Activated CD4-positive, alpha-beta T cell treated with anti-CD3 and anti-CD28 coated beads, Interleukin-2, amount 10 ng/mL, durations not matched to agents 24 days and 14 days (primary cell): ENCODE results near the gene CYTH1. TPM values are rescaled to one million over a fixed set of nuclear protein-coding genes. Genes with fewer than 3 reads are reported as not detected.

Experiments used
- DNase-seq: peaks from one replicate; pipeline ENCODE4 v3.0.0; 2022
- H3K27ac Mint-ChIP-seq: one replicate; pipeline ENCODE4 v1.8.0; 2022; ENCODE audit warnings: mild to moderate bottlenecking, mixed read lengths
- H3K27me3 Mint-ChIP-seq: one replicate; pipeline ENCODE4 v1.8.0; 2022; ENCODE audit warnings: mixed read lengths
- H3K36me3 Mint-ChIP-seq: one replicate; pipeline ENCODE4 v1.8.0; 2022; ENCODE audit warnings: low read depth, mild to moderate bottlenecking, mixed read lengths
- H3K4me1 Mint-ChIP-seq: one replicate; pipeline ENCODE4 v1.8.0; 2021; ENCODE audit warnings: mixed read lengths
- H3K4me3 Mint-ChIP-seq: one replicate; pipeline ENCODE4 v1.8.0; 2022; ENCODE audit warnings: mild to moderate bottlenecking, moderate library complexity, mixed read lengths
- H3K9me3 Mint-ChIP-seq: one replicate; pipeline ENCODE4 v1.8.0; 2021; ENCODE audit warnings: mixed read lengths
- intact Hi-C: fragments of 100-400 bp; cut with micrococcal nuclease; formaldehyde crosslinking; loops from one replicate; pipeline ENCODE4 v1.15.1; 2023
- total RNA-seq: library from RNA; stranded (reverse); gene quantifications from 2 replicates; pipeline ENCODE4 v1.2.3, GENCODE V29; 2022

Gene CYTH1
- total RNA-seq, 1 donor from 2014 or later: 126 TPM

DNA sequence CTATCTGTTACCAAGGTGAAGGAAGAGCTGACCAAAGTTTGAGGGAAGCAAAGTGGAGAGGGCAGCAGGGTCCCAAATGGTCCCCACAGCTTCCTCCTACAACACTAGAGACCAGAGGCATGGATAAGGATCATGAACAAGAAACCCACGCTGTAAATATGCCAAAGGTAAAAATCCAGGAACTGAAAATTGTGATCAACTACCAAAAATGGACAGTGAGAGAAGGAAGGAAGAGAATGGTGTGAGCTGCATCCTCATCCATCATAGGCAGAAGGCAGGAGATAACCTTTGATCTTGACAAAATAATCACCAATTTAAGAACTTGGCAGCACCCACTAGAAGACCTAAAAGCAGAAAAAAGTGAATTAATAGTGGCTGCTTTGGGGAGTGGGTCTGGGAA lies 66.2 kb downstream of the CYTH1 start:
- H3K36me3 Mint-ChIP-seq: peaks cover 10% of the 10 kb centered on the region
- peaks cover 68% of the 10 kb centered on the region for H3K4me1 Mint-ChIP-seq
- intact Hi-C loops: loop anchor here (2.0 kb wide), 1 partner anchor 13 kb away; no protein-coding TSS in a partner anchor
- no peak for DNase-seq
- H3K27me3 Mint-ChIP-seq: no peaks in the 10 kb centered on the region
- H3K4me3 Mint-ChIP-seq: peak overlapping the region; percentile 68
- H3K9me3 Mint-ChIP-seq: no peaks in the 10 kb centered on the region
- H3K27ac Mint-ChIP-seq: peak overlapping the region; percentile 78

GRCh38 chr17:78715000-78715771 lies 66.9 kb downstream of the CYTH1 start:
- H3K27ac Mint-ChIP-seq: peak overlapping the region; percentile 78
- H3K4me1 Mint-ChIP-seq: peaks cover 73% of the 10 kb centered on the region
- peaks cover 10% of the 10 kb centered on the region for H3K36me3 Mint-ChIP-seq
- intact Hi-C loops: loop anchor here (2.0 kb wide), 1 partner anchor 14 kb away; no protein-coding TSS in a partner anchor
- DNase-seq: no peak
- no peaks in the 10 kb centered on the region for H3K27me3 Mint-ChIP-seq
- peak overlapping the region; percentile 68 for H3K4me3 Mint-ChIP-seq
- H3K9me3 Mint-ChIP-seq: no peaks in the 10 kb centered on the region

DNA sequence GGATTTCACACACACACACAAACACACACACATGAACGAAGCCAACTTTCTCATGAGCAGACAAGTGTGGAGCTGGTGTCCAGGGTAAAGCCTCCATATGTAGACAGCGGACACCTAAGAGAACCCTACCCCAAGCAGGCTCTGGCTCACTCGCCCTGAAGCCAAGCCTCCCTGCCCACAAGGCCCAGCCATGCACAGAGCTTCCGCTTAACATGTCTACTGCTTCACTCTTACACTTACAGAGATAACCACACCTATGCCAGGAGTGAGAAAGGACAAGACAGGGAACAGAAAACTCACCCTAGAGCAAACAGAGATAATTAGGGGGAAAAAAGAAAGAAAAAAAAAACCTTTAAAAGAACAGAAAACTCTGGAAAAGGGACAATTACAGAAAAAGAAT lies 67.5 kb downstream of the CYTH1 start:
- Mint-ChIP-seq H3K36me3 (peaks cover 11% of the 10 kb centered on the region), H3K27ac (peak overlapping the region; percentile 74), H3K27me3 (no peaks in the 10 kb centered on the region), H3K9me3 (no peaks in the 10 kb centered on the region), H3K4me3 (peak overlapping the region; percentile 20), H3K4me1 (peaks cover 73% of the 10 kb centered on the region)
- DNase-seq: no peak
- intact Hi-C loops: loop anchor here (2.0 kb wide), 1 partner anchor 14 kb away; no protein-coding TSS in a partner anchor

GRCh38 chr17:78712043-78712442 lies 70.0 kb downstream of the CYTH1 start:
- DNase-seq: no peak
- H3K36me3 Mint-ChIP-seq: peaks cover 25% of the 10 kb centered on the region
- no peaks in the 10 kb centered on the region for H3K27me3 Mint-ChIP-seq
- H3K9me3 Mint-ChIP-seq: no peaks in the 10 kb centered on the region
- peak overlapping the region; percentile 11 for H3K4me3 Mint-ChIP-seq
- H3K4me1 Mint-ChIP-seq: peaks cover 71% of the 10 kb centered on the region
- H3K27ac Mint-ChIP-seq: peak overlapping the region; percentile 54
- intact Hi-C loops: no loop called here

DNA sequence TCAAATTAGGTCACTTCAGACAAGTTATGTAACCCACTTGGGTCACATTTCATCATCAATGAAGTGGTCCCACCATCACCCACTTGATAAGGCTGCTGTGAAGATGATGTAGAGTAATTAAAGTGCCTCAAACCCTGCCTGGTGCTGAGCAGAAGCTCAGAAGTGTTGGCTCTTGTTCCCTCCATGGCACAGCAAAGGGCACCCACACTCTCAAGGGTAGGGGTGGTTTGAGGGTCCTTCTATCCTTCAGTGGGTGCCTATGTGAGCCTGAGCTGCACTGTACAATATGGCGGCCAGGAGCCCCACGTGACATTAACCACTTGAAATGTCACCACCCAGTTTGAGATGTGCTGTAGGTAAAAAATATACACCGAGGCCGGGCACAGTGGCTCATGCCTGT lies 71.5 kb downstream of the CYTH1 start:
- Mint-ChIP-seq H3K4me1 (peaks cover 61% of the 10 kb centered on the region), H3K27ac (peak overlapping the region; percentile 93), H3K36me3 (peaks cover 30% of the 10 kb centered on the region), H3K9me3 (no peaks in the 10 kb centered on the region), H3K27me3 (no peaks in the 10 kb centered on the region), H3K4me3 (peak overlapping the region; percentile 78)
- no peak for DNase-seq
- intact Hi-C loops: no loop called here

GRCh38 chr17:78709751-78710181 lies 72.3 kb downstream of the CYTH1 start:
- Mint-ChIP-seq H3K27me3 (no peaks in the 10 kb centered on the region), H3K36me3 (peaks cover 33% of the 10 kb centered on the region), H3K27ac (peak overlapping the region; percentile 93), H3K4me3 (peak overlapping the region; percentile 78), H3K9me3 (no peaks in the 10 kb centered on the region), H3K4me1 (peaks cover 60% of the 10 kb centered on the region)
- intact Hi-C loops: loop anchor here (1.0 to 2.0 kb wide), 3 partner anchors 10 to 39 kb away; no protein-coding TSS in a partner anchor
- no peak for DNase-seq

DNA sequence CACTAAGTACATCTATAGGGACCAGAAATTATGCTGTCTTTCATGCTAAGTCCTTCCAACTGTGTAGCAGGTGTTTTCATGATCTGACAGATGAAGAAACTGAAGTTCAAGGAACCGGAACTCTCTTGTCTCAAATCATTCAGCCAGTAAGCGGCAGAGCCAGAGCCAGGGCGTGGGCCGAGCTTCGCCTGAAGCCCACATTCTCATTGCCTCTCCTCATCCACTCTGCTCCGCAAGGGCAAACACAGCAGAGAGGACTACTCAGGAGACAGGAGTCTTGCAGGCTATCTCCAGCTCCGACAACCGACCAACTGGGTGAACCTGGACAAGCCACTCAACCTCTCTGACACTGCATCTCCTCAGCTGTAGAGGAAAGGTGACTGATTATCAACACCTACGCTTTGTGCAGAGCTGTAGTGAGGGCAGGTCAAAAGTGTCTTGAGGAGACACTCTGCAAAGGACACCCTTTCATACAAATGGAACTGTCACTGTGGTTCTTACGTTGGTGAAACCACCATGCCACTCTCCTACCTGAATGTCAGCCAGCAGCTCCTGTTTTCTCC lies 72.9 kb downstream of the CYTH1 start:
- H3K27ac Mint-ChIP-seq: peak overlapping the region; percentile 93
- H3K4me1 Mint-ChIP-seq: peaks cover 56% of the 10 kb centered on the region
- peak; percentile 68 for DNase-seq
- intact Hi-C loops: loop anchor here (1.0 to 2.0 kb wide), 3 partner anchors 10 to 40 kb away; no protein-coding TSS in a partner anchor
- H3K27me3 Mint-ChIP-seq: no peaks in the 10 kb centered on the region
- H3K9me3 Mint-ChIP-seq: no peaks in the 10 kb centered on the region
- H3K36me3 Mint-ChIP-seq: peaks cover 35% of the 10 kb centered on the region
- peak overlapping the region; percentile 78 for H3K4me3 Mint-ChIP-seq

GRCh38 chr17:78708510-78708973 lies 73.5 kb downstream of the CYTH1 start:
- Mint-ChIP-seq H3K9me3 (no peaks in the 10 kb centered on the region), H3K4me3 (peak overlapping the region; percentile 78), H3K27ac (peak overlapping the region; percentile 93), H3K36me3 (peaks cover 40% of the 10 kb centered on the region), H3K4me1 (peaks cover 56% of the 10 kb centered on the region), H3K27me3 (no peaks in the 10 kb centered on the region)
- intact Hi-C loops: loop anchor here (1.0 to 2.0 kb wide), 3 partner anchors 28 to 211 kb away; no protein-coding TSS in a partner anchor
- peak; percentile 85 for DNase-seq

- intact Hi-C loops: loop anchor here (1.0 to 2.0 kb wide), 3 partner anchors 29 to 211 kb away; no protein-coding TSS in a partner anchor
- peak overlapping the region; percentile 93 for H3K27ac Mint-ChIP-seq
- peaks cover 53% of the 10 kb centered on the region for H3K4me1 Mint-ChIP-seq
- H3K9me3 Mint-ChIP-seq: no peaks in the 10 kb centered on the region
- H3K27me3 Mint-ChIP-seq: no peaks in the 10 kb centered on the region
- no peak overlapping the region for H3K4me3 Mint-ChIP-seq
- DNase-seq: no peak
- H3K36me3 Mint-ChIP-seq: peaks cover 42% of the 10 kb centered on the region
Measured at GRCh38 chr17:78707923-78708322, 74.2 kb downstream of the CYTH1 start.

DNA sequence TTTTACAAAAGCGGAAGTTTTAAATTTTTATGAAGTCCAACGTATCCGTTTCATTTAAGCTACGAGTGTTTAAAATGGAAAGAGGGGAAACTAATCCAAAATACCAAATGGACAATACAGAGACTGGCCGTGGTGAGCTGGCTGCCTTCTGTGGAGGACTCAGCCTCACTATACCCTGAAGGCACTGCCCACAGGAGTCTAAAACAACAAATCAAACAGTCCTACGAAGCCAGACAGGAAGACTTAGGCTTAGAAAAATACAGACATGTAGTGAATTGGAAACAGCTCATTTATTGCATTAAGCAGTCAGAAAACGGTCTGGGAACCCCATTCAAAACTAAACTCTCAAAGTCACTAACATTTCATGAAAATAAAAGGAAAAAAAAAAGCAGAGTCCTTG lies 75.1 kb downstream of the CYTH1 start:
- H3K36me3 Mint-ChIP-seq: peaks cover 47% of the 10 kb centered on the region
- H3K4me1 Mint-ChIP-seq: peaks cover 51% of the 10 kb centered on the region
- no peak overlapping the region for H3K4me3 Mint-ChIP-seq
- H3K27me3 Mint-ChIP-seq: no peaks in the 10 kb centered on the region
- intact Hi-C loops: no loop called here
- H3K27ac Mint-ChIP-seq: no peak overlapping the region
- no peak for DNase-seq
- no peaks in the 10 kb centered on the region for H3K9me3 Mint-ChIP-seq

DNA sequence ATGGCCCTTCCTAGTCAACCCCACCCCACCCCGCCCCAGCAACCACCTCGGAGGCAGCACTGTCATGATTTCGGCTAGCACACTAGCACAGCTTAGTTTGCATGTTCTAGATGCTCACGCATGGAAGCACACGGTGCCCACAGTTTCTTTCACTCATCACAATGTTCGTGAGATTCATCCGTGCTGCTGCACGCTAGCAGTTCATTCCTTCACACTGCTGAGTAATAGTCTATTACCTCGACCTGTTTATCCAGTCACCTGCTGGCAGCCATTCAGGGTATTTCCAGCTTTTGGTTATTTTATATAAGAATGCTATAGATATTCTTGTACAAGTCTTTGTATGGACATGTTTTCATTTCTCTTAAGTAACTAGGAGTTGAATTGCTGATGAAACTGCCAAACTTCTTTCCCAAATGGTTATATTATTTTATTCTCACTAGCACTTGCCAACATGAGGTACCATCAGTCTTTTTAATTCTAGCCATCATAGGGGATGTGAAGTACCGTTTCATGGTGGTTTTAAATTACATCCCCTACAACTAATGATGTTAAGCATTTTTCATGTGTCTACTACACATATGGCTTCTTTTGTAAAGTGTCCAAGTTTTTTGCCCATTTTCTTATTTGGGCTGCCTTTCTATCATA lies 75.7 kb downstream of the CYTH1 start:
- peaks cover 51% of the 10 kb centered on the region for H3K36me3 Mint-ChIP-seq
- no peak overlapping the region for H3K4me3 Mint-ChIP-seq
- no peaks in the 10 kb centered on the region for H3K27me3 Mint-ChIP-seq
- no peak for DNase-seq
- intact Hi-C loops: no loop called here
- H3K9me3 Mint-ChIP-seq: no peaks in the 10 kb centered on the region
- peaks cover 45% of the 10 kb centered on the region for H3K4me1 Mint-ChIP-seq
- H3K27ac Mint-ChIP-seq: no peak overlapping the region

- H3K36me3 Mint-ChIP-seq: peaks cover 59% of the 10 kb centered on the region
- H3K27ac Mint-ChIP-seq: peak overlapping the region; percentile 45
Measured at GRCh38 chr17:78705071-78705470, 77.0 kb downstream of the CYTH1 start.

DNA sequence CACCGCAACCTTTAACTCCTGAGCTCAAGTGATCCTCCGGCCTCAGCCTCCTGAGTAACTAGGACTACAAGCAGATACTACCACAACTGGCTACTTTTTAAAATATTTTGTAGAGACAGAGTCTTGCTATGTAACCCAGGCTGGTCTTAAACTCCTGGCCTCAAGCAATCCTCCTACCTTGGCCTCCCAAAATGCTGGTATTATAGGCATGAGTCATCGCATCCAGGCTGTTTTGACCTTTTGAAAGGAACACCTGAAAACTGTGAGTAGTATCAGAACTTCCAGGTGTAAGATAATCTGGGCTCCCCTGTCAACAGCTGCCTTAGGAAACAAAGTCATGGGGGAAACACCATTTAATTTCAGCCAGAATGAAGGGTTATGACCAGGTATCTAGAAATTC lies 77.5 kb downstream of the CYTH1 start:
- Mint-ChIP-seq H3K36me3 (peaks cover 61% of the 10 kb centered on the region), H3K9me3 (no peaks in the 10 kb centered on the region), H3K27ac (no peak overlapping the region), H3K4me3 (no peak overlapping the region), H3K4me1 (peaks cover 32% of the 10 kb centered on the region), H3K27me3 (no peaks in the 10 kb centered on the region)
- intact Hi-C loops: no loop called here
- DNase-seq: no peak

More at GRCh38 chr17:78705071-78705470, 77.0 kb downstream of the CYTH1 start:
- intact Hi-C loops: no loop called here
- DNase-seq: no peak
- Mint-ChIP-seq H3K4me3 (no peak overlapping the region), H3K4me1 (peaks cover 37% of the 10 kb centered on the region), H3K27me3 (no peaks in the 10 kb centered on the region), H3K9me3 (no peaks in the 10 kb centered on the region)
